HL-60 (cell line): ENCODE data around the gene GTF2IRD1.

ENCODE experiments used
- GABPA ChIP-seq: IDR thresholded peaks from 2 replicates; pipeline ENCODE4 v1.6.1; 2012; ENCODE audit warnings: low read depth
- POLR2AphosphoS5 ChIP-seq: IDR thresholded peaks from 2 replicates; pipeline ENCODE4 v1.6.1; 2012; ENCODE audit warnings: low read depth
- TF ChIP-seq, protein P1 (sequence below): IDR thresholded peaks from one replicate; pipeline ENCODE4 v1.5.1; 2011; ENCODE audit warnings: low read length, control low read depth, inconsistent platforms; ENCODE audit not compliant: insufficient read depth

DNA sequence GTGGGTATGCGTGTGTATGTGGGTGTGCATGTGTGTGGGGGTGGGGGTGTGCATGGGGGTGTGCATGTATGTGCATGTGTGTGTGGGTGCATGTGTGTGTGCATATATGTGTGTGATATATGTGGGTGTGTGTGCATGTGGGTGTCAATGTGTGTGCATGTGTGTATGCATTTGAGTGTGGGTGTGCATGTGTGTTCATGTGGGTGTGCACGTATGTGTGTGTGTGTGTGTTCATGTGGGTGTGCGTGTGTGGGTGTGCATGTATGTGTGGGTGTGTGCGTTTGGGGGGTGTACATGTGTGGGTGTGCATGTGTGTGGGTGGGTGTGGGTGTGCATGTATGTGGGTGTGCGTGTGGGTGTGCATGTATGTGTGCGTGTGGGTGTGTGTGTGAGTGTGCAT is 42.6 kb downstream of the GTF2IRD1 start:
- TF ChIP-seq, protein P1, sequence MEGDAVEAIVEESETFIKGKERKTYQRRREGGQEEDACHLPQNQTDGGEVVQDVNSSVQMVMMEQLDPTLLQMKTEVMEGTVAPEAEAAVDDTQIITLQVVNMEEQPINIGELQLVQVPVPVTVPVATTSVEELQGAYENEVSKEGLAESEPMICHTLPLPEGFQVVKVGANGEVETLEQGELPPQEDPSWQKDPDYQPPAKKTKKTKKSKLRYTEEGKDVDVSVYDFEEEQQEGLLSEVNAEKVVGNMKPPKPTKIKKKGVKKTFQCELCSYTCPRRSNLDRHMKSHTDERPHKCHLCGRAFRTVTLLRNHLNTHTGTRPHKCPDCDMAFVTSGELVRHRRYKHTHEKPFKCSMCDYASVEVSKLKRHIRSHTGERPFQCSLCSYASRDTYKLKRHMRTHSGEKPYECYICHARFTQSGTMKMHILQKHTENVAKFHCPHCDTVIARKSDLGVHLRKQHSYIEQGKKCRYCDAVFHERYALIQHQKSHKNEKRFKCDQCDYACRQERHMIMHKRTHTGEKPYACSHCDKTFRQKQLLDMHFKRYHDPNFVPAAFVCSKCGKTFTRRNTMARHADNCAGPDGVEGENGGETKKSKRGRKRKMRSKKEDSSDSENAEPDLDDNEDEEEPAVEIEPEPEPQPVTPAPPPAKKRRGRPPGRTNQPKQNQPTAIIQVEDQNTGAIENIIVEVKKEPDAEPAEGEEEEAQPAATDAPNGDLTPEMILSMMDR = no peak
- TF ChIP-seq GABPA (no peak), POLR2AphosphoS5 (no peak)
